HG03565 (cell line): ENCODE results near the gene ARHGAP24.

Experiments used
- ATAC-seq: cut with Tn5 transposase; IDR thresholded peaks from one replicate; pipeline ENCODE4 v1.9.1; 2021; ENCODE audit warnings: mild to moderate bottlenecking, moderate library complexity; ENCODE audit not compliant: unreplicated experiment

ARHGAP24 gene

GRCh38 chr4:85732124-85732523 is 257.2 kb downstream of the ARHGAP24 start:
- ATAC-seq, result peak; percentile 73

GRCh38 chr4:85733798-85734197 is 258.8 kb downstream of the ARHGAP24 start:
- no peak for ATAC-seq

- ATAC-seq, result no peak
Observed at GRCh38 chr4:85734424-85734831, 259.5 kb downstream of the ARHGAP24 start.

- no peak for ATAC-seq
Observed at GRCh38 chr4:85736571-85736970, 261.6 kb downstream of the ARHGAP24 start.

- no peak for ATAC-seq
Observed at GRCh38 chr4:85737254-85737653, 262.3 kb downstream of the ARHGAP24 start.

GRCh38 chr4:85738721-85739120 is 263.8 kb downstream of the ARHGAP24 start:
- ATAC-seq, result no peak

- ATAC-seq, result no peak
Observed at GRCh38 chr4:85740431-85740861, 265.5 kb downstream of the ARHGAP24 start.

GRCh38 chr4:85741381-85741780 is 266.4 kb downstream of the ARHGAP24 start:
- no peak for ATAC-seq

GRCh38 chr4:85741921-85742591 is 267.1 kb downstream of the ARHGAP24 start:
- no peak for ATAC-seq

GRCh38 chr4:85744950-85745349 is 270.0 kb downstream of the ARHGAP24 start:
- ATAC-seq, result no peak

- no peak for ATAC-seq
Observed at GRCh38 chr4:85745939-85746338, 271.0 kb downstream of the ARHGAP24 start.

GRCh38 chr4:85747882-85748491 is 273.0 kb downstream of the ARHGAP24 start:
- ATAC-seq, result peak; percentile 61

GRCh38 chr4:85748654-85749053 is 273.7 kb downstream of the ARHGAP24 start:
- no peak for ATAC-seq

GRCh38 chr4:85751866-85752265 is 276.9 kb downstream of the ARHGAP24 start:
- ATAC-seq, result no peak

- ATAC-seq, result no peak
Observed at GRCh38 chr4:85755285-85755684, 280.3 kb downstream of the ARHGAP24 start.

GRCh38 chr4:85756938-85757337 is 282.0 kb downstream of the ARHGAP24 start:
- no peak for ATAC-seq

GRCh38 chr4:85759388-85759787 is 284.4 kb downstream of the ARHGAP24 start:
- ATAC-seq, result no peak

- no peak for ATAC-seq
Observed at GRCh38 chr4:85760511-85760910, 285.6 kb downstream of the ARHGAP24 start.

- ATAC-seq, result no peak
Observed at GRCh38 chr4:85761803-85762528, 287.0 kb downstream of the ARHGAP24 start.

- no peak for ATAC-seq
Observed at GRCh38 chr4:85762529-85762871, 287.6 kb downstream of the ARHGAP24 start.

GRCh38 chr4:85763202-85763601 is 288.3 kb downstream of the ARHGAP24 start:
- no peak for ATAC-seq

- no peak for ATAC-seq
Observed at GRCh38 chr4:85767649-85768048, 292.7 kb downstream of the ARHGAP24 start.
